HUDEP-2 (cell line): ENCODE measurements around the gene HCFC1.

Source experiments
- DNase-seq, 76 experiments: peaks; one replicate each; lab custom pipeline; 2025; ENCODE audit not compliant: unreplicated experiment in 76 of 76; lab: John Stamatoyannopoulos, UW

HCFC1 gene

DNA sequence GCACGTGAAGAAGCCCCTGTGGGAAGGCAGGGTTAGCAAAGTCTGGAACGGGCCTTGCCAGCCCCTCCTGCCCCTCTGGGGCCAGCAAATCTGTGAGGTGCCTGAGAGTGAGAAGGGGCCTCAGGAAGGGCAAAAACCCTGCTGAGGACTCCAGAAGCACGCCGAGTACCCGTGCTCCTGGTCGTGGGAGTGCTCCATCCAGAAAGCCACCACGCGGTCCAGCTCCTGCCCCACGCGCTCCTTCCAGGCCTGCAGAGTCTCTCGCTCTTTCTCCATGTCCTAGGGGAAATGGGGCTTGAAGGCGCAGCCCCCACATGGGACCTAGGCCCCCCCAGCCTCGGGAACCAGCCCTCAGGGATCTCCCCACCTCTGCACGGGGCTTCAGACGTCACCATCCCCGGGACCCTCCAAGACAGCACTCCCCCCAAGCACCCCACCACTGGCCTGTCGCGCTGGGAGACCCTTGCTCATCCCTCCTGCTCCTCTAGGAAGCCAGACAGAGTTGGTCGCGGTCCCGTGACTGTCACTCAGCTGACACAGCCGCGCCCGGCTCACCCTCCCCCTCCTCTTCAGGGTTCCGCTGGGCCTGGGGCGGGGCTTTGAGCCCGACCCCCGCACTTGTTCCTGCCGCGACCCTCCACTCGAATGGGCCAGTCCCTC, 27.3 kb downstream of the HCFC1 start, which contains the start of gene RENBP:
Gene RENBP (minus strand): TSS at position 504 of the 660 bp plus-strand sequence. CDS start 33 bp downstream, at position 471.
- DNase-seq: peak in 34 of 76 experiments; percentile 0 to 50 (median 20)

DNA sequence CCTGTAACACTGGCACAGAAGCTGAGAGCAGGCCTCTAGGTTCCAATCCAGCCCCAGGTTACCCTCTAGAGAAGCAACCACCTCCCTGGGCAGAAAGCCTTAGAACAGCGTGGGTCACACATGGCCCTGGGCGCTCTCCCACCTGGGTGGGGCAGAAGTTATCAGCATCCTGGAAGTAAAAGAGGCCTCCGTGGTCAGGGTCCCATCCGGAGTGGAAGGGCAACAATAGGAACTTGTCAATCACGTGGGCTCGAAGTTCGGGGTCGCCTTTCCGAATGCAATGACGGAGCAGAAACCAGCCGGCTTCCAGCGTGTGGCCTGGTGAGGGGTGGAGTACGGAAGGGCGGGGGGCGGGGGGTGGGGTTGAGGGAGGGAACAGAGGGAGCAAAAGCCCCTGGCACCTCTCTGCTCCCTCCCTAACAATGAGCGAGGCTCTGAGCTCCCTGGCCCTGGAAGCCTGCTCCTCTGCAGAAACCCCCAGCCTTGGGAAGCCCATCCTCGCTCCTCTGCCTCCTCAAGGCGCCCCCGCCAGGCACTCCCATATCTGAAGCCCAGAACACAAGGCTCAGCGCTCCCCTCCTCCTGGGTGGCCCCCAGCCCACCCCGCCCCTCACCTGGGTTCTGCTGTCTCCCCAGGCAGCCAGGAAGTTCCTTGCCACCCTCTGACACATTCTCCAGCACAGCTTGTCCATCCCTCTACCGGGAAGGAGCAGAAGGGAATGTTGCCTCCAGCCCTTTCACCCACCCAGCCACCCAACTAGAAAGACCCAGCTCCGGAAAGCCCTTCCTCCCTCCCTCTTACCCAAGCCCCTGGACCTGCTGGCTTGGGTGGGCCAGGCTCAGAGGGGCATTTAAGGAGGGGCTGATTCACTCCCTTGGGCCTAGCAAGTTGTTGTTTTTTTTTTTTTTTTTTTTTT, 30.0 kb downstream of the HCFC1 start:
- peak in 1 of 76 experiments; percentile 0 for DNase-seq

DNA sequence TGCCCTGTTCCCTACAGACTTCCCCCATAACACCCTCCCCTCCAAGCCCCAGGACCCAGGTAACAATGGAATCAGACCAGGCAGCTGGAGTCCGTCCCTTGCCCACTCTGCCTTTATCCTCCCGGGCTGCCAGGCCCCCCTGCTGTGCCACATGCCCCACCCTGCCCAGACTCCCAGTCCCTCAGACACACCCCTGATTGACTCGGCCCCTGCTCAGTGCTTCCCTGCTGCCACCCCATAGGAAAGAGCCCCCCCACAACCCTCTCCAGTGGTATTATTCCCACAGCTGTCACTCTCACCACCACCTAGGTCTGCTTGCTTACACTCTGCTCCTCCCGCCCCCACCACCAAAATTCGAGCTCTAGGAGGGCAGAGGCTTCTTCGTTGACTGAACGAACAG, 32.0 kb downstream of the HCFC1 start:
- DNase-seq: no peak

DNA sequence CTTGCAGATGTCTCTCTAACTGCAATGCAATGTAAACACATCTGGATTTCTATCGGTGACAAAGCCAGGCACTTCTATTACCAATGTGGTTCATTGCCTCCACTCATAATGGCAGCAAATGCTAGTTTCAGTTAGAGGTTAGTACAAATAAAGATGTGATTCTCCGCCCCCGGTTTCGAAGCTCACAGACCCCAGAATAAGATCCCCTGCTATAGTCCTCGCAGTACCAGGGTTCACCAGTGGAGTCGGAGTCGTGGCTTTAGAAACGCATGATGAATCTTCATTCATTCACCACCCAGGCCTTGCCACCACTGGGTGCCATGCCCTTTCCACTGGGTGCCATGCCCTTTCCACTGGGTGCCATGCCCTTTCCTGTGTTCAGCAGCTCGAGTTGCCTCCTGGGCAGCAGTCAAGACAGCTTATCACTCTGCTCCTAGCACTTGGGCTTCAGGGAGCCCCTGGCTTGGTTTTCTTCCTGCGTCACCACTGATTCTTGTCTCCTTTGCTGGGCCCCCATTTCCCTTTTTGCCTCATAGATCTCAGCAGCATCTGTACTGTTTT, 33.3 kb downstream of the HCFC1 start:
- no peak for DNase-seq

DNA sequence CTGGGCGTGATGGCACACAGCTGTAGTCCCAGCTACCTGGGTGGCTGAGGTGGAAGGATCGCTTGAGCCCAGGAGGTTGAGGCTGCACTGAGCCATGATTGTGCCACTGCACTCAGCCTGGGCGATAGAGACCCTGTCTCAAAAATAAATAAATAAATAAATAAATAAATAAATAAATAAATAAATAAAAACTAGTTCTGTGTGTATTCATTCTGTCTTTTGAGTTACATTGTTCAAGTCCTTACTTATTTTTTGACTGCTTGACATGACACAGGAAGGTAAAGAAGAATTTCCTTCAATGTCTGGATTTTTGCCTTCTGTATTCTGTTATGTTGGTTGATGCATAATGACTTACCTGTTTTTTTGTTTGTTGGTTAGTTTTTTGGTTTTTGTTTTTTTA, 34.6 kb downstream of the HCFC1 start:
- no peak for DNase-seq

DNA sequence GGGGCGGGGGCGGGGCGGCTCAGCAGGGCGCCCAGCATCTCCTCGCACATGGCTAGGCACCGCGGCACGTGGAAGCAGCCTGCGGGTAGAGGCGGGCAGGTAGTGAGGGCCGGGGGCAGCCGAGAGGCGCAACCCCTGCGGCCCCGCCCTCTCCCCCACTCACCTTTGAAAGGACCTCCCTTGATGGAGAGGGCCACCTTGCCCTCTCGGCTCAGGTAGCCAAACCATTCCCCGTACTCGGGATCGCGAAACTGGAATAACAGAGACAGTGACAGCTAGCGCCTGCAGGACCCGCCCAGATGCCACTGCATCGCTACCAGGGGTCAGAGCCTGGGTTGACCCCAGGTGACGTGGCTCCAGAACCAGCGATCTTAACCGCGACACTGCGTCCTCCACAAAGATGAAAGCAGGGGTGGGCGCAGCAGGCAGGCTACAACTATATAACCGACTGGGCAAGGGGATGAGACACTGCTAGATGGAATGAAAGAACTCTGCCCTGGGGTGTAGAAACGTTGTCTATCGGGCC, 36.2 kb downstream of the HCFC1 start:
- no peak for DNase-seq

DNA sequence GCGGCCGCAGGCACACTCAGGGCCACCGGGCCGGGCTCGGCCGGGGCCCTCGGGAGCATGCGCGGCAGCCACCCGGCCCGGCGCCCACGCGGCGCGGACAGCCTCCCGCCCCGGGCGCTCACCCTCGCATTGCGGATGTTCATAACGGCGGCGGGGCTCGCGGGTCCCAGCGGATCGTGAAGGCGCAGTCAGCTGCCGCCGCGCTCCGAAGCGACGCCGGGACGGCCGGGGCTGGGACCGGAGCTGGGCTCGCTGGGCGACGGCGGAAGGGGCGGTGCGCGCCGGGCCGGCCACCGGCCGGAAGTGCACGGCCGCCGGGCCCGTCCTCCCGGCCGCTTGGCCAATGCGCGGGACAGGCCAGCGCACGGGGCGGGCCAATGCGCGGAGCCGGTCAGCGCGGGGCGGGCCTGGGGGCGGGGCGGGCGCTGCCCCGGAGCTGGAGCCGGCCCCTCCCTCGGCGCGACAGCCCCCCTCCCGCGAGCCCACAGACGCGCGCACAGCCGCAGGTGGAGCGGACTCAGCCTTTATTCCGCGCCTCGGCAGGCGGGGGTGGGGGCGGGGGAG, 36.8 kb downstream of the HCFC1 start, which contains the start of gene NAA10:
Gene NAA10 (minus strand): TSS at position 276 of the 564 bp plus-strand sequence. CDS start 133 bp downstream, at position 143.
- DNase-seq: peak in 61 of 76 experiments; percentile 2 to 75 (median 48)

DNA sequence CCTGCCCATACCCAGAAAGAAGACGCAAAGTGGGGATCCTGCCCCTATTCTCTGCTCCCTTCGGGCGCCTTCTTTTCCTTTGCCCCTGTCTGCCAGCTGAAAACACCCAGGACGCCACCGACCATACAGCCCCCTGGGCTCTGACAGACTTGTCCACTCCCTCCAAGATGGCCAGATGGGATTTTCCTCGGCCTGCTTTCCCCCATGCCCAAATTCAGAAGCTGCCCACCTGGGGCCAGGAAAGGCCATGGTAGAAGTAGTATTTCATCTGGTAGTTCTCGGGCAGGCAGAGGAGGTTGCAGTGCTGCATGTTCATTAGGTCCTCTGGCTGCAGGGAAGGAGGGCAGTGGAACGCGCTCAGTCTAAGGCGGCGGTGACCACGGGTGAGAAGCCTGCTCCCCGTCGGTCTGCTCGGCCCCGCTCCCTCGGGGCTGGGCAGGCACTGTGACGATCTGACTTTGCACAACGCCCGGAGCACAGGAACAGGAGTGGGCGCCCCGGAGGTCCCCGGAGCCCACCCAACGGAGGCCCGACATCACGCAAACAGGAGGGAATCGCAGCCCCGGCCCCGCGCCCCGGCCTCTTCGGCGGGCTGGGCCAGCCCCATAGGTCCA, 37.4 kb downstream of the HCFC1 start:
- DNase-seq: no peak

DNA sequence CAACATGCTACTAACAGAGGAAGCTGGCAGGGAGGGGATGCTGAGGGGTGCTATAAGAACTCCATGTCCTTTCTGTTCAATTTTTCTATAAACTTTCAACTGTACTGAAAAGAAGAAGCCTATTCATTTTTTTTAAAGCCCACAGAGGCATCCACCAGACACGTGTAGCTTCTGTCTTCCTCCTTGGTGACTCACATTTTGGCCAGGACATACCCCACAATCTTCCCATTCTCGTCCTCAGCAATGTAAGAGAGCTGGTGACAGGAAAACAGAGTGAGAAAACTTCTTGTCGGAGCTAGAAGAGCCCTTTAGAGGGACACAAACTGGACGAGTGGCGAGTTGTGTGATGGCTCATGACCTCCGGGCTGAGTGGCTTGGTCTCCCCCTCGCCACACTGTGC, 37.9 kb downstream of the HCFC1 start:
- no peak for DNase-seq

DNA sequence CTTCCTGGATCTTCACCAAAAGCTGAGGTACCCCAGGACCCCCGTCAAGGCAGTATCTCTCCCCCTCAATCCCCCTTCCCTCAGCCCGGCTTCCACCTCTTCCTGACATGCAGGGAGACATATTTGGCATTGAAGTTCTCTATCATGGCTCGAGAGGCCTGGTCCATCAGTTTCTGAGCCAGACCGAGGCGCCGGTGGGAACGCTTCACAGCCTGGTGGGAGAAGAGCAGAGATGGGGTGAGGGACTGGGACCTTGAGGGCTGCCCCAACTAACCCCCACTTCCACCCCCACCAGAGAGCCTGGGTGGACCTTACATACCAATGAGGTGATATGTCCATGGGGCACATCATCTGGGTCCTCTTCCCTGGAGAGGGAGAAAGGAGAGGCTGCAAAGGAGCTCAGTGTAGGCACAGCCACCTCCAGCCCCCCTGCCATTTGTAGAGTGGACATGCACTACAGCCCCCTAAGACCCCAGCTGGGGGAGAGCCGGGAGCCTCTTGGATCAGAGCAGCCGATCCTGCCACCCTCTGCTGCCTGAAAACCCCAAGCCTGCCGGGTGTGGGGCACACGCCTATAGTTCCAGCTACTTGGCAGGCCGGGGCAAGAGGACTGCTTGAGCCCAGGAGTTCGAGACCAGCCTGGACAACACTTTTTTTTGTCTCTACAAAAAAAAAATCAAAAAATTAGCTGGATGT, 39.2 kb downstream of the HCFC1 start:
- no peak for DNase-seq

DNA sequence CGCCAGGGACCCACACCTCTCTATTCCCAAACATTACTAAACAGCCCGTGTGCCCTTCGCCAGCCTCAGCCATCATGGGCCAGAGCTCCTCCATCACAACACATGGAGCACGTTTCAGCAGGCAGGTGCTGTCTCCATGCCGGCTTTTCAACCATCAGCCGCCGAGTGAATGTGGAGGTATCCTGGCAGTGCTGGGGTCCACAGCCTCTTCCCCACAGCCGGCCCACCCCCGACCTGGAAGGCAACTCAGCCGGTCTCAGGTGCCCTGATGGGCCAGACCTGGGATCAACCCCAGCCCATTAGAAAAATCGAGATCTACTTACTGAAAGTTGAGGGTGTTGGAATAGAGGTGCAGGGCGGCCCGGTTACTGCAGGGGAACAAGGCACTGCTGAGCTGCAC, 39.9 kb downstream of the HCFC1 start:
- no peak for DNase-seq

DNA sequence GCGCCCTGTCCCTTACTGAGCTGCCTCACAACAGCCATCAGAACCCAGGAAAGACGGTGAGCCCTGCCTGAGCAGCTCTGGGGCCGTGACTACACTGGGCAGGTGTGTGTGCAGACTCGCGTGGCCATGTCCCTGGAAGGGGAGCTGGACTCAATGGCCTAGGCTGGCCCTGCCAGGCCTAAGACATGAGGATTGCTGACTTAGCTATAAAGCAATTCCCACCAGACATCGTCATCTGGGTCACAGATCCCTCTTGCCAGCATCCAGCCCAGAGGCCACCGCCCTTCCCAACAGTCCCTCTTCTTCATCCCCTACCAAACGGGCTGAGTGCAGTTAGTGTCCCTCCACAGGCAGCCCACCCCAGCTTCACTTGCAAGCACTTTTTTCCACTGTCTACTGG, 40.5 kb downstream of the HCFC1 start:
- no peak for DNase-seq

DNA sequence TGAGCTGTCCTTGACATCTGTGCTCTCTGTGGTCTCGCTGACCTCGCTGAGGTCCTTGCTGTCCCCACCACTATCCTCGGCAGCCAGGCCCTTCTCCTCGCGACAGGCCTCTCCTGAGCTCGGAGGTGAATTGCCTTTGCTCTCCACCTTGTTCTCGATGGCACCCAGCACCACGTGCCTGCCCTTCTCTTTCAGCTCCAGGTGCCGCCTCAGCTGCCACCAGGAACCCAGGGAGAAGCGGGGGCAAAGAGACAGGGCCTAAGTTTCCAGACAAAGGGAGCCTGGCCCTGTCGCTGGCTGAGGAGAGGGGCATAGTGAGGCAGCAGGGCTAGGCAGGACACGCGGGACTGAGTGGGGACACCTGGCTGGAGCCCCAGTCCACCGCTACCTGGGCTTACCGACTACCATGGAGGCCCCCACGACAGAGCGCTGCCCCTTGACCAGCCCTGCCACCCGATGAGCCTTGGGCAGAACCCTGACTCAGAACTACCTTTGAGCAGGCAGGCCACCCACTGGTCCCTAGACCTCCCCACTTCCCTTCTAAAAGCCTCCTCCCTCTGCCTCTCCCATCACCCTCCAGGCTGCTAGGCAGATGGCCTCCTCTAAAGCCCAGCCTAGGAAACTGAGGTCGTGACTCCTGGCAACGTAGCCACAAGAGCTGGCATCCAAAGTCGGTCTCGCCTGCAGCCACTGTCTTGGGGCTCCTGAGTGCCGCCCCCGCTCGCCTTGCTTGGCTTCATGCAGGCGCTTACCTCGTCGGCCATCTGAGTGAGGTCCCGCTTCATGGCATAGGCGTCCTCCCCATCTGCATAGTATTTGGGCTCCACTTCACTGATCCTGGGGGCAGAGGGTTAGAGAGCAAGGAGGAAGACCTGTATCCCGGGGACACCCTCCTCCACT, 41.4 kb downstream of the HCFC1 start:
- no peak for DNase-seq

DNA sequence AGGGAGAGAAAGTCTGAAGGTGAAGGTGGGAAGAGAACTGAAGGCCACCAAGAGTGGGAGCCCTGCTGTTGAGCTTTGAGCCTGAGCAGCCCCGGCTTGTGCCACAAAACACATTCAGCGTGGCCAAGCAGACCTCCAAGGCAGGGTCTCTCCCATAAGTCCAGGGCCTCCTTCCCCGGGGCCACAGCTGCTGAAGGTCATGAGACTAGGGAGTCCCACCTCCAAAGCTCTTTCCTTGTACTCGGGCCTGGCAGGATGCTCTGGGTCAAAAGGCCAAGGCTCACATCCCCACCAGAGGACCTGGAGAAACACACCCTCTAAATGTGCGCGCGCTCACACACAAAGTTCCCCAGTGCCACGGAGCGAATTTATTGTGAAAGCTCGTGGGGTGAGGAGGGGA, 42.0 kb downstream of the HCFC1 start:
- DNase-seq: no peak

DNA sequence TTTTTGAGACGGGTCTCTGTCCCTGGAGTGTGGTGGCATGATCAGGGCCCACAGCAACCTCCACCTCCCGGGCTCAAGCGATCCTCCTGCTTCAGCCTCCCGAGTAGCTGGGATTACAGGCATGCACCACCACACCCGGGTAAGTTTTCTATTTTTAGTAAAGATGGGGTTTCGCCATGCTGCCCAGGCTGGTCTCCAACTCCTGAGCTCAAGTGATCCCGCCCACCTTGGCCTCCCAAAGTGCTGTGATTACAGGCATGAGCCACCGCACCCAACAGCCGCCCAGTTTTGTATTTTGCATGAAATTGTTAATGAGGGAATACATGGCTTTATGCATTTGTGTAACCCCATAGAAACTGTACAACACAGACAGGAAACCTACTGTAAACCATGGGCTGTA, 42.8 kb downstream of the HCFC1 start:
- DNase-seq: peak in 1 of 76 experiments; percentile 5

DNA sequence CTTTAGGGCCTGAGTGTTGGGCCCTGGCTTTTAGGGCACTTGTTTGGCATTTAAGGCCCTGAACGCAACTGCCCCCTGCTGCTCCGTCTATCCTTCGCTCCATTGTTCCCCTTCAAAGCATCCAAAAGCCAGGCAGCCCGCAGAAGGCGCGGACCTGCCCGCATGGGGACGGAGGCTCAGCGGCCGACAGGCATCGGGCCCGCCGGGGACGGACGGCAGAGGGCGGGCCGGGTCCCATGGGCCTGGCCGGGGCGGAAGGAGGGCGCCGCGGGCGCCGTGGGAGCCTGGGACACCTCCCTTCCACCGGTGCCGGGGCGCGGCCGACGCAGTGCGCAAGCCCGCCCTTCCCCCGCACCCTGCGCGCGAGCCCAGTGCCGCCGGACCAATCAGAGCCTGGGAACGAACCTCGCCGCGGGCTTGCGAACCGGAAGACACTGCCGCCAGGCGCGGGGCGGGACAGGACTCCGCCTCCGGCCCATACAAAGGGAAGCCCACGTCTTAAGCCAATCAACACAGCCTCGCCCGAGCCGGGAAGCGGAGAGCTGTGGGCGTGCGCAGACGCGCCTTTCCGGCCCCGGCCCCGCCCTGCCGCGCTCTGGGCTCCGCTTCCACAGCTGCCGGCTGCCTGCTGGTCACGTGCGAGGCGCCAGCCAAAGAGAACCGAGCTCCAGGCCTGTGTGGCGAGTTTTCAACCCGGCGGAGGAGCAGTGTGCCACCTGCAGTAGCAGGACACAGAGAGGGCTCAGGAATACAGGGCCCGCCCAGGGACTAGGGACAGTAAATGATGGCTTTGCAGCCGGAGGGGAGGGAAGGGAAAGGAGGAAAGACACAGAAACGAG, 43.5 kb downstream of the HCFC1 start:
- peak in 74 of 76 experiments; percentile 33 to 96 (median 88) for DNase-seq

DNA sequence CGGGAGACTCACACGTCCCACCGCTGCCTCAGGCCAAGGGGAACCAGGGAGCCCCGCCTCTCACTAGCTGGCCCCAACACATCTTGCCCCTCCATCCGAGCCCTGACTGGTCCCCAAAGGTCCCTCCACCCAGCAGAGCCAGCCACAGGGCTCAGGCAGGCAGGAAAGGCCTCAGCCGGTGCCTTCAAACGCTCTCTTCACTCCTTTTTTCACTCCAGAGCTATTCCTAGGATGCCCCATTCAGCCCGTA, 44.0 kb downstream of the HCFC1 start:
- DNase-seq: peak in 1 of 76 experiments; percentile 33
